Liver (tissue), 9 donors: ENCODE data around the gene ZFYVE28. TPM values are rescaled to one million over a fixed set of nuclear protein-coding genes. Genes with fewer than 3 reads are reported as not detected.

Source experiments
- DNase-seq: peaks from one replicate; pipeline ENCODE4 v3.0.0-alpha.2; 2017; ENCODE audit warnings: low spot score
- H3K27ac ChIP-seq, 2 donors: one replicate each; pipeline ENCODE4 v1.7.0; 2013; ENCODE audit warnings: inconsistent platforms in 2 of 2, low read length in 2 of 2, control low read depth in 1 of 2, low read depth in 1 of 2, mild to moderate bottlenecking in 1 of 2
- H3K27me3 ChIP-seq, 4 donors: one replicate each; pipeline versions ENCODE4 v1.6.1 to v1.7.0; 2013; ENCODE audit warnings: low read length in 3 of 4, inconsistent platforms in 1 of 4, mild to moderate bottlenecking in 1 of 4, moderate library complexity in 1 of 4; ENCODE audit not compliant: control insufficient read depth in 4 of 4, insufficient read depth in 4 of 4
- H3K36me3 ChIP-seq, 4 donors: one replicate each; pipeline versions ENCODE4 v1.6.1 to v1.7.0; 2013; ENCODE audit warnings: low read length in 3 of 4, mild to moderate bottlenecking in 3 of 4, low read depth in 1 of 4, moderate library complexity in 1 of 4; ENCODE audit not compliant: control insufficient read depth in 4 of 4, insufficient read depth in 3 of 4
- H3K4me1 ChIP-seq, 4 donors: one replicate each; pipeline versions ENCODE4 v1.6.1 to v1.7.0; 2013; ENCODE audit warnings: low read length in 3 of 4, mild to moderate bottlenecking in 3 of 4, moderate library complexity in 1 of 4; ENCODE audit not compliant: control insufficient read depth in 4 of 4, insufficient read depth in 4 of 4
- H3K4me3 ChIP-seq, 3 donors: one replicate each; pipeline versions ENCODE4 v1.6.1 to v1.7.0; 2013; ENCODE audit warnings: low read length in 3 of 3, control low read depth in 1 of 3, low read depth in 1 of 3, mild to moderate bottlenecking in 1 of 3
- H3K9ac ChIP-seq, 2 donors: one replicate each; pipeline ENCODE4 v1.7.0; 2013; ENCODE audit warnings: low read length in 2 of 2, mild to moderate bottlenecking in 2 of 2, moderate library complexity in 2 of 2, control low read depth in 1 of 2, low read depth in 1 of 2
- H3K9me3 ChIP-seq, 4 donors: one replicate each; pipeline versions ENCODE4 v1.6.1 to v1.7.0; 2013; ENCODE audit warnings: low read length in 3 of 4; ENCODE audit not compliant: control insufficient read depth in 4 of 4
- EGR1 ChIP-seq, 2 donors: IDR thresholded peaks; 2 replicates each; pipeline ENCODE4 v1.6.1; 2016 to 2018; ENCODE audit warnings: antibody characterized with exemption in 2 of 2, low read depth in 2 of 2
- FOXA1 ChIP-seq: IDR thresholded peaks from 2 replicates; pipeline ENCODE4 v1.6.1; 2016; ENCODE audit warnings: antibody characterized with exemption
- HNF4A ChIP-seq, 2 donors: conservative IDR thresholded peaks; 2 replicates each; pipeline ENCODE4 v1.6.1; 2016; ENCODE audit warnings: antibody characterized with exemption in 2 of 2, mild to moderate bottlenecking in 2 of 2
- JUND ChIP-seq, 2 donors: IDR thresholded peaks; 2 replicates each; pipeline ENCODE4 v1.6.1; 2016; ENCODE audit warnings: antibody characterized with exemption in 2 of 2
- MAX ChIP-seq: IDR thresholded peaks from 2 replicates; pipeline ENCODE4 v1.6.1; 2016; ENCODE audit warnings: antibody characterized with exemption
- NR2F2 ChIP-seq: IDR thresholded peaks from 2 replicates; pipeline ENCODE4 v1.6.1; 2016; ENCODE audit warnings: antibody characterized with exemption
- RAD21 ChIP-seq, 2 donors: IDR thresholded peaks; 2 replicates each; pipeline ENCODE4 v1.6.1; 2016; ENCODE audit warnings: antibody characterized with exemption in 2 of 2, mild to moderate bottlenecking in 2 of 2
- RXRA ChIP-seq, 2 donors: IDR thresholded peaks; 2 replicates each; pipeline ENCODE4 v1.6.1; 2017 to 2018; ENCODE audit warnings: antibody characterized with exemption in 2 of 2, mild to moderate bottlenecking in 1 of 2
- SP1 ChIP-seq: IDR thresholded peaks from 2 replicates; pipeline ENCODE4 v1.6.1; 2018; ENCODE audit warnings: antibody characterized with exemption, mild to moderate bottlenecking
- TAF1 ChIP-seq: conservative IDR thresholded peaks from 2 replicates; pipeline ENCODE4 v1.6.1; 2016; ENCODE audit warnings: antibody characterized with exemption, mild to moderate bottlenecking
- YY1 ChIP-seq: IDR thresholded peaks from 2 replicates; pipeline ENCODE4 v1.6.1; 2016; ENCODE audit warnings: antibody characterized with exemption, mild to moderate bottlenecking
- WGBS: extraction: QIAGEN DNeasy Blood & Tissue Kit; methylation state at CpG from one replicate; pipeline ENCODE4 v1.1.7; 2013; 5-methylcytosine and 5-hydroxymethylcytosine counted together
- polyA plus RNA-seq, 2 donors: library from polyadenylated mRNA; stranded (reverse) in 1 of 2; unstranded in 1 of 2; fragments of 200-250 nt in 1 of 2; fragments of >200 nt in 1 of 2; fragmentation: Nextera tagmentation in 1 of 2; extraction: Ambion mirVana in 1 of 2; gene quantifications; one replicate each; pipeline versions ENCODE4 v1.2.1 to v1.2.3, GENCODE V29; 2013 to 2015
- total RNA-seq, 2 donors: library from RNA; depleted of rRNA; stranded (reverse); fragments of >200 nt; gene quantifications; one replicate each; pipeline ENCODE4 v1.2.3, GENCODE V29; 2014
- TF ChIP-seq, protein P1 (sequence below): IDR thresholded peaks from 2 replicates; pipeline ENCODE4 v1.6.1; 2016; ENCODE audit warnings: antibody characterized with exemption
- TF ChIP-seq, protein P2 (sequence below): IDR thresholded peaks from 2 replicates; pipeline ENCODE4 v1.6.1; 2016; ENCODE audit warnings: antibody characterized with exemption
- TF ChIP-seq, protein P3 (sequence below): IDR thresholded peaks from 2 replicates; pipeline ENCODE4 v1.6.1; 2016; ENCODE audit warnings: antibody characterized with exemption, mild to moderate bottlenecking
- TF ChIP-seq, protein P4 (sequence below): fragments of 150-350 bp; IDR thresholded peaks from 2 replicates; pipeline ENCODE4 v1.5.1; 2017; ENCODE audit warnings: improper control_type of control experiment, low read depth, low read length; ENCODE audit not compliant: missing input control
- donor health status: healthy.
- donor health status: healthy.
- donor health status: healthy.
- donor health status: healthy.
- donor health status: healthy.

The ZFYVE28 gene
- total and polyA plus RNA-seq, 4 donors: 2.0 to 6.1 (median 2.7) TPM

GRCh38 chr4:2295900-2296442 is 122.5 kb downstream of the ZFYVE28 start:
- TF ChIP-seq JUND (IDR thresholded peaks at IDR 0.05) (no peak), EGR1 (IDR thresholded peaks at IDR 0.05; ENCODE audit: low read depth in 2 of 2) (no peak), SP1 (no peak), MAX (no peak), NR2F2 (no peak), RAD21 (IDR thresholded peaks at IDR 0.05) (no peak), FOXA1 (no peak), RXRA (IDR thresholded peaks at IDR 0.05) (no peak), YY1 (no peak), HNF4A (conservative IDR thresholded peaks at IDR 0.05) (no peak), TAF1 (no peak)
- TF ChIP-seq, protein P1, sequence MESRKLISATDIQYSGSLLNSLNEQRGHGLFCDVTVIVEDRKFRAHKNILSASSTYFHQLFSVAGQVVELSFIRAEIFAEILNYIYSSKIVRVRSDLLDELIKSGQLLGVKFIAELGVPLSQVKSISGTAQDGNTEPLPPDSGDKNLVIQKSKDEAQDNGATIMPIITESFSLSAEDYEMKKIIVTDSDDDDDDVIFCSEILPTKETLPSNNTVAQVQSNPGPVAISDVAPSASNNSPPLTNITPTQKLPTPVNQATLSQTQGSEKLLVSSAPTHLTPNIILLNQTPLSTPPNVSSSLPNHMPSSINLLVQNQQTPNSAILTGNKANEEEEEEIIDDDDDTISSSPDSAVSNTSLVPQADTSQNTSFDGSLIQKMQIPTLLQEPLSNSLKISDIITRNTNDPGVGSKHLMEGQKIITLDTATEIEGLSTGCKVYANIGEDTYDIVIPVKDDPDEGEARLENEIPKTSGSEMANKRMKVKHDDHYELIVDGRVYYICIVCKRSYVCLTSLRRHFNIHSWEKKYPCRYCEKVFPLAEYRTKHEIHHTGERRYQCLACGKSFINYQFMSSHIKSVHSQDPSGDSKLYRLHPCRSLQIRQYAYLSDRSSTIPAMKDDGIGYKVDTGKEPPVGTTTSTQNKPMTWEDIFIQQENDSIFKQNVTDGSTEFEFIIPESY: no peak
- TF ChIP-seq, protein P2, sequence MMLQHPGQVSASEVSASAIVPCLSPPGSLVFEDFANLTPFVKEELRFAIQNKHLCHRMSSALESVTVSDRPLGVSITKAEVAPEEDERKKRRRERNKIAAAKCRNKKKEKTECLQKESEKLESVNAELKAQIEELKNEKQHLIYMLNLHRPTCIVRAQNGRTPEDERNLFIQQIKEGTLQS: no peak
- TF ChIP-seq, protein P3, sequence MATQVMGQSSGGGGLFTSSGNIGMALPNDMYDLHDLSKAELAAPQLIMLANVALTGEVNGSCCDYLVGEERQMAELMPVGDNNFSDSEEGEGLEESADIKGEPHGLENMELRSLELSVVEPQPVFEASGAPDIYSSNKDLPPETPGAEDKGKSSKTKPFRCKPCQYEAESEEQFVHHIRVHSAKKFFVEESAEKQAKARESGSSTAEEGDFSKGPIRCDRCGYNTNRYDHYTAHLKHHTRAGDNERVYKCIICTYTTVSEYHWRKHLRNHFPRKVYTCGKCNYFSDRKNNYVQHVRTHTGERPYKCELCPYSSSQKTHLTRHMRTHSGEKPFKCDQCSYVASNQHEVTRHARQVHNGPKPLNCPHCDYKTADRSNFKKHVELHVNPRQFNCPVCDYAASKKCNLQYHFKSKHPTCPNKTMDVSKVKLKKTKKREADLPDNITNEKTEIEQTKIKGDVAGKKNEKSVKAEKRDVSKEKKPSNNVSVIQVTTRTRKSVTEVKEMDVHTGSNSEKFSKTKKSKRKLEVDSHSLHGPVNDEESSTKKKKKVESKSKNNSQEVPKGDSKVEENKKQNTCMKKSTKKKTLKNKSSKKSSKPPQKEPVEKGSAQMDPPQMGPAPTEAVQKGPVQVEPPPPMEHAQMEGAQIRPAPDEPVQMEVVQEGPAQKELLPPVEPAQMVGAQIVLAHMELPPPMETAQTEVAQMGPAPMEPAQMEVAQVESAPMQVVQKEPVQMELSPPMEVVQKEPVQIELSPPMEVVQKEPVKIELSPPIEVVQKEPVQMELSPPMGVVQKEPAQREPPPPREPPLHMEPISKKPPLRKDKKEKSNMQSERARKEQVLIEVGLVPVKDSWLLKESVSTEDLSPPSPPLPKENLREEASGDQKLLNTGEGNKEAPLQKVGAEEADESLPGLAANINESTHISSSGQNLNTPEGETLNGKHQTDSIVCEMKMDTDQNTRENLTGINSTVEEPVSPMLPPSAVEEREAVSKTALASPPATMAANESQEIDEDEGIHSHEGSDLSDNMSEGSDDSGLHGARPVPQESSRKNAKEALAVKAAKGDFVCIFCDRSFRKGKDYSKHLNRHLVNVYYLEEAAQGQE: no peak
- TF ChIP-seq, protein P4, sequence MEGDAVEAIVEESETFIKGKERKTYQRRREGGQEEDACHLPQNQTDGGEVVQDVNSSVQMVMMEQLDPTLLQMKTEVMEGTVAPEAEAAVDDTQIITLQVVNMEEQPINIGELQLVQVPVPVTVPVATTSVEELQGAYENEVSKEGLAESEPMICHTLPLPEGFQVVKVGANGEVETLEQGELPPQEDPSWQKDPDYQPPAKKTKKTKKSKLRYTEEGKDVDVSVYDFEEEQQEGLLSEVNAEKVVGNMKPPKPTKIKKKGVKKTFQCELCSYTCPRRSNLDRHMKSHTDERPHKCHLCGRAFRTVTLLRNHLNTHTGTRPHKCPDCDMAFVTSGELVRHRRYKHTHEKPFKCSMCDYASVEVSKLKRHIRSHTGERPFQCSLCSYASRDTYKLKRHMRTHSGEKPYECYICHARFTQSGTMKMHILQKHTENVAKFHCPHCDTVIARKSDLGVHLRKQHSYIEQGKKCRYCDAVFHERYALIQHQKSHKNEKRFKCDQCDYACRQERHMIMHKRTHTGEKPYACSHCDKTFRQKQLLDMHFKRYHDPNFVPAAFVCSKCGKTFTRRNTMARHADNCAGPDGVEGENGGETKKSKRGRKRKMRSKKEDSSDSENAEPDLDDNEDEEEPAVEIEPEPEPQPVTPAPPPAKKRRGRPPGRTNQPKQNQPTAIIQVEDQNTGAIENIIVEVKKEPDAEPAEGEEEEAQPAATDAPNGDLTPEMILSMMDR: no peak
- Histone ChIP-seq H3K4me3 (no peak overlapping the region), H3K36me3 (no peaks in the 10 kb centered on the region), H3K9me3 (no peaks in the 10 kb centered on the region), H3K27ac (no peak overlapping the region), H3K27me3 (no peaks in the 10 kb centered on the region), H3K4me1 (no peaks in the 10 kb centered on the region), H3K9ac (no peak overlapping the region)
- WGBS: 96% methylated on average over 14 of the region's 14 CpGs
- no peak for DNase-seq

- no peaks in the 10 kb centered on the region for H3K9me3 ChIP-seq
- TF ChIP-seq MAX (no peak), RXRA (IDR thresholded peaks at IDR 0.05) (no peak), HNF4A (conservative IDR thresholded peaks at IDR 0.05) (no peak), TAF1 (no peak)
- TF ChIP-seq, protein P2: no peak
- TF ChIP-seq, protein P1: no peak
- no peaks in the 10 kb centered on the region for H3K27me3 ChIP-seq
- H3K4me3 ChIP-seq: no peak overlapping the region
- no peak overlapping the region for H3K27ac ChIP-seq
- H3K9ac ChIP-seq: no peak overlapping the region
- no peak for DNase-seq
- WGBS: 89% methylated on average over 9 of the region's 9 CpGs
- no peaks in the 10 kb centered on the region for H3K36me3 ChIP-seq
- H3K4me1 ChIP-seq: no peaks in the 10 kb centered on the region
These were observed 122.9 kb downstream of the ZFYVE28 start for GRCh38 chr4:2295500-2295899.
